HEK293T (cell line): ENCODE data around the gene DUSP3.
A peak's percentile ranks its signal among the peaks of the same experiment; 100 is the strongest.

Source experiments
- CTCF ChIA-PET: fragments of 350-600 bp; formaldehyde crosslinking; extraction: SDS; loops from one replicate; lab custom pipeline; 2021; ENCODE audit warnings: antibody characterized with exemption, inconsistent platforms; lab: Yijun Ruan, JAX
- POLR2A ChIA-PET: fragments of 350-600 bp; formaldehyde crosslinking; extraction: SDS; loops from one replicate; lab custom pipeline; 2020; ENCODE audit warnings: antibody characterized with exemption, inconsistent platforms; lab: Yijun Ruan, JAX
- DNase-seq: peaks from one replicate; pipeline ENCODE4 v3.0.0; 2012; ENCODE audit warnings: mixed read lengths; ENCODE audit errors: extremely low spot score
- ARNT ChIP-seq: fragments of 450-650 bp; IDR thresholded peaks from 2 replicates; pipeline ENCODE4 v1.6.1; 2017; ENCODE audit warnings: mild to moderate bottlenecking
- BHLHE40 ChIP-seq: fragments of 450-650 bp; IDR thresholded peaks from 2 replicates; pipeline ENCODE4 v1.6.1; 2016; ENCODE audit warnings: mild to moderate bottlenecking, moderate library complexity, borderline replicate concordance
- CTBP1 ChIP-seq: fragments of 450-650 bp; IDR thresholded peaks from 2 replicates; pipeline ENCODE4 v1.6.1; 2016; ENCODE audit warnings: borderline replicate concordance
- ELF4 ChIP-seq: fragments of 450-650 bp; IDR thresholded peaks from 2 replicates; pipeline ENCODE4 v1.6.1; 2017; ENCODE audit warnings: antibody characterized with exemption
- FOXA1 ChIP-seq: fragments of 450-650 bp; IDR thresholded peaks from 2 replicates; pipeline ENCODE4 v1.6.1; 2016; ENCODE audit warnings: mild to moderate bottlenecking
- FOXK2 ChIP-seq: fragments of 450-650 bp; IDR thresholded peaks from 2 replicates; pipeline ENCODE4 v1.6.1; 2016; ENCODE audit warnings: mild to moderate bottlenecking
- FOXM1 ChIP-seq: fragments of 450-650 bp; IDR thresholded peaks from 2 replicates; pipeline ENCODE4 v1.6.1; 2017; ENCODE audit warnings: mild to moderate bottlenecking, borderline replicate concordance
- HDGF ChIP-seq: fragments of 450-650 bp; IDR thresholded peaks from 2 replicates; pipeline ENCODE4 v1.6.1; 2017; ENCODE audit warnings: antibody characterized with exemption, borderline replicate concordance
- L3MBTL2 ChIP-seq: fragments of 450-650 bp; conservative IDR thresholded peaks from 2 replicates; pipeline ENCODE4 v1.6.1; 2016; ENCODE audit warnings: mild to moderate bottlenecking
- LEF1 ChIP-seq: fragments of 450-650 bp; IDR thresholded peaks from 2 replicates; pipeline ENCODE4 v1.6.1; 2017; ENCODE audit warnings: mild to moderate bottlenecking, borderline replicate concordance
- NFRKB ChIP-seq: fragments of 450-650 bp; IDR thresholded peaks from 2 replicates; pipeline ENCODE4 v1.6.1; 2016; ENCODE audit warnings: mild to moderate bottlenecking, moderate library complexity
- SP1 ChIP-seq: fragments of 450-650 bp; IDR thresholded peaks from 2 replicates; pipeline ENCODE4 v1.6.1; 2017
- SUZ12 ChIP-seq: fragments of 450-650 bp; IDR thresholded peaks from 2 replicates; pipeline ENCODE4 v1.6.1; 2016; ENCODE audit warnings: mild to moderate bottlenecking
- TARDBP ChIP-seq: fragments of 450-650 bp; IDR thresholded peaks from 2 replicates; pipeline ENCODE4 v1.6.1; 2016
- ZNF384 ChIP-seq: fragments of 450-650 bp; IDR thresholded peaks from 2 replicates; pipeline ENCODE4 v1.6.1; 2016
- TF ChIP-seq, protein P1 (sequence below): fragments of 450-650 bp; IDR thresholded peaks from 2 replicates; pipeline ENCODE4 v1.6.1; 2016

Gene DUSP3

DNA sequence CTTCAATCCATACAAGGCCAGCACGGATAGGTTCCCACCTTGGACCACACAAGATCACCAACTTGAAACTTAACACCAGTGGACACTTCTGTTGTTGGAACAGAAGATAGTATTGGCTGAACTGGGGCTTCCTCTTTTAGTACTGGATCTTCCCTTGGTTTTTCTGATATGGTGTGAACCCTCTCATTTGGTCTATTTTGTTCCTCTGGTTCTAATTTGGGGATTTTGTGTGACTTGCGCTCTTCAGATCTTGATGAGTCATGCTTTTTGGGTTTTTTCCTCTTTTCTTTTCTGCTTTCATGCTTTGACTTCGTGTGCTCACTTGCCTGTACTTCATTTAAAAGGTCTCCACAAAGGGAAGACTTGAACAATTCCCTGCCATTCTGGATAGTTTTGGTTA, 59.2 kb downstream of the DUSP3 start:
- ChIA-PET POLR2A (no interaction called here), CTCF (no interaction called here)
- no peak for DNase-seq
- TF ChIP-seq ELF4 (no peak), TARDBP (no peak), ARNT (no peak), FOXK2 (no peak), SUZ12 (no peak), FOXM1 (no peak), NFRKB (no peak), ZNF384 (no peak), HDGF (no peak), BHLHE40 (no peak), CTBP1 (no peak), SP1 (no peak), FOXA1 (no peak), L3MBTL2 (no peak), LEF1 (no peak)
- TF ChIP-seq, protein P1, sequence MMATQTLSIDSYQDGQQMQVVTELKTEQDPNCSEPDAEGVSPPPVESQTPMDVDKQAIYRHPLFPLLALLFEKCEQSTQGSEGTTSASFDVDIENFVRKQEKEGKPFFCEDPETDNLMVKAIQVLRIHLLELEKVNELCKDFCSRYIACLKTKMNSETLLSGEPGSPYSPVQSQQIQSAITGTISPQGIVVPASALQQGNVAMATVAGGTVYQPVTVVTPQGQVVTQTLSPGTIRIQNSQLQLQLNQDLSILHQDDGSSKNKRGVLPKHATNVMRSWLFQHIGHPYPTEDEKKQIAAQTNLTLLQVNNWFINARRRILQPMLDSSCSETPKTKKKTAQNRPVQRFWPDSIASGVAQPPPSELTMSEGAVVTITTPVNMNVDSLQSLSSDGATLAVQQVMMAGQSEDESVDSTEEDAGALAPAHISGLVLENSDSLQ = no peak

DNA sequence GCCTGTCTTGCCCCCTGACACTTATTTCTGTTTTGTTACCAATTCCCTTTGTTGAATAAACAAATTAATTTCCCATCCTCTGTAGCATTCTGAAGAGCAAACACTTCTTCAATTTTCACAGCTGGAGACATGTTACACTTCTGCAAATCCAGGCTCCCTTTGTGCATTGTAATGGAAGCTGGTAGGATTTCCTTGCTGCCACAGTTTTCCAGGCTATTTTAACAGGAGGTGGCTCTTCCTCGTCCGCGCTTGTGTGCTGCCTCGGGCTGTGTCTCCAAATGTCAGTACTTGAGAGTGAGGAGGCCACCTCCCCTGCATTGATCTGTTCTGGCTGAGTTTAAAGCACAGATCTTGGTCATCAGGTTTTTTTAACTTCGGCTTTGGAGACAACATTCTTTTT, 60.2 kb downstream of the DUSP3 start:
- POLR2A ChIA-PET = no interaction called here
- DNase-seq = no peak
- CTCF ChIA-PET = interaction anchor here (0.6 kb wide), 1 partner anchor 42 kb away, joined by 3 read pairs; no protein-coding TSS in a partner anchor
- TF ChIP-seq SUZ12 (no peak), FOXM1 (no peak), TARDBP (no peak), ELF4 (no peak), FOXA1 (no peak), ARNT (no peak), ZNF384 (no peak)

DNA sequence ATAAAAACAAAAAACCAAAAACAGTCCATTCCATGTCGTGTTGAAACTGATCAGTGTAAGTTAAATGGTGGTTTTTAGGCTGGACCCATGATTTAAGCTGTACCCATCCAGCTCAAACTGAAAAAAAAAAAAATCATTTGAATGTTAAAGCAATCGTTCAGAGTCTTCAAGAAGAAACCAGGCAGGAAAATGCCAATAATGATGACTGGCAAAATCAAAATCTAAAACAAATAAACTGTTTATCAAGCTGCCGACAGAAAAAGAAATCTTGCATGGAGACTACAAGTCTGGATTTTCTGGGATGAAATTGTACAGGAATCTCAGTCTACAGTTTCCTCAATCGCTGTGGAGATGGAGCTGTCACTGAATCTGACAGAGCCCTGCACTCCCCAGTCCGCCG, 60.9 kb downstream of the DUSP3 start:
- TF ChIP-seq ZNF384 = 0 out of 2 replicates have a peak, but pooled peaks have one; percentile 3
- no peak for TF ChIP-seq SP1
- TF ChIP-seq L3MBTL2 = no peak
- no peak for DNase-seq
- CTCF ChIA-PET = interaction anchor here (0.6 to 1.0 kb wide), 2 partner anchors 23 to 42 kb away, joined by 3 to 4 read pairs; no protein-coding TSS in a partner anchor
- POLR2A ChIA-PET = no interaction called here
